ENCODE measurements around the gene MGP. TPM values are rescaled to one million over a fixed set of nuclear protein-coding genes. Genes with fewer than 3 reads are reported as not detected.

The MGP gene
- total RNA-seq, 1 donor from 2014 or later = 1,381 TPM

DNA sequence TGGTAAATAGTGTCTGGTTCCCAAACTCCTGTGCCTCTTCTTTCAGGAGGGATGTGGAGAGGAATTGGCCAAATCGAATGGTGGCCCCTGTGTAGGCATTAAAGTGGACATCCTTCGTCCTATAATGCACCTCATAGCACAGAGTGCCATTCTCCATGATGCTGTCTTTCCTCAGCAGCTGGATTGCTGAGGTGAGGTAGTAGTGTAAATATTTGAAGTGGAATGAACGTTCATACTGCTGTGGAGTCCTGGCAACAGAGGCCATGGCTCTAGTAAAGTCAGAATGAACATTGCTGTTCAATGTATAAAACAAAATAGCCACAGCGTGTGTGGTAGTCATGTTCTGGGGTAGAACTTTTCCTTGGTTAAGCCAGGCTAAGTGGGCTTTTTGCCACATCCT is 45.0 kb downstream of the MGP start:
- intact Hi-C loops (cut with DNase I) = no loop called here
- DNase-seq (ENCODE audit: low spot score) (no peak), ATAC-seq (no peak)

DNA sequence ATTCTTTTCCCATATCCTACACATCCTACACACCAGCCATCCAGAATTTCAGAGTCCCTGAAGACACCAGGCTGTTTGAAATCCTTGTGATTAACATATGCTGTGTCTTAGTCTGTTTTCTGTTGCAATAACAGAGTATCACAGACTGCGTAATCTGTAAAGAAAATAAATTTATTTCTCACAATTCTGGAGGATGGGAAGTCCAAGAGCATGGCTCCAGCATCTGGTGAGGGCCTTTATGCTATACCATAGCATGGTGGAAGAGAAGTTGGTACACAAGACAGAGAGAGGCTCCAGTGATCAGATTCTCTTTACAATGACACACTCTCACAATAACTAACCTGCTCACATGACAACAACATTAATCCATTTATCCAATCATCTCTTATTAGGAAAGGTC is 46.4 kb downstream of the MGP start:
- ATAC-seq = no peak
- intact Hi-C loops (cut with DNase I) = no loop called here
- DNase-seq (ENCODE audit: low spot score) = no peak

DNA sequence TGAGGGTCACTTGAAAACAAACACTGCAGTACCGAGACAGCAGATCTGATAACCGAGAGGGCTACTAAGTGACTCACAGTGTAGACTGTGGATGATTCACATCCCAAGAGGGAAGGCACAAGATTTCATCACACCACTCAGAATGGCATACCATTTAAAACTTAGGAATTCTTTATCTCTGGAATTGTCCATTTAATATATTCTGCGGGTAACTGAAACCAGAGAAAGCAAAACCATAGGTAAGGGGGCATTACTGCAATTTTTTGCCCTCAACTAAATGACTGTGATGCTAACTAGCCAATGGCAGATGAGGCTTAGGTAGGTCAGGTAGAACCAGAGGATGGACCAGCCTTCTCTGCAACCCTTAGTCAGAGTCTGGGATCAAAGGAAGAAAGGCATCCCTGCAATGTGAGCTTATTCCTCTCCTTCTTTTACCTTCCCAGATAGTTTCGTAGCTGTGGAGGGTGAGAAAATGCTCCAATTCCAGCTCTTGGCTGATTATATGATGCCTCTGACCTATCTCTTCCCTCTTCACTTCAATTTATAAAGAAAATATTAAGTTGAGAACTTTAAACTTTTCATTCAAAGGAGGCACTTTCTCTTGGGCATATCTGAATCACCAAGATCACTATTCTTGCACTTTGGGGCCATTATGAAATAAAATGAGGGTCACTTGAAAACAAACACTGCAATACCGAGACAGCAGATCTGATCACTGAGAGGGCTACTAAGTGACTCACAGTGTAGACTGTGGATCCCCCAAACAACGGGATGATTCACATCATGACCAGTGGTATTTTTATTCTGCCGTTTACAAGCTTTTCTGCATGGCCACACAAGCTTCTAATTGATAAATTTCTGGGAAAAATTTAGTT is 49.1 kb downstream of the MGP start:
- ATAC-seq (no peak), DNase-seq (ENCODE audit: low spot score) (no peak)
- intact Hi-C loops (cut with DNase I) = no loop called here

DNA sequence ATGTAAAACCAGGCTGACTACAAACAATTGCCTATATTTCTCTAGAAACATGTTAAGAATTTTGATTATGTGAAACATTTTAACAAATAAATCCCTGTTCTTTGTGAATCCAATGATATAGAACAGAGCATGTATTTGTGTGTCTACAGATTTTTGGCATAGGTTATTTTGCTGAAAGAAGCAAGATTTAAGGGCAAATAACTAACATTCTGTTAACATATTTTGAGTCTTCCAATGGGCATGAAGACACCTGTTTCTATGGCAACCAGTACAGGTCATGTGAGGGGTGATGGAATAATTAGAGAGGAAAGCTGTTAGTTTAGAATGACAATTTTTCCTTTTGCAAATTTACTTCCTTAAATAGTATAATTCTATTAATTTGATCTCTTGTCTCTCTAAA is 51.1 kb downstream of the MGP start:
- DNase-seq (ENCODE audit: low spot score) = no peak
- intact Hi-C loops (cut with DNase I) = no loop called here
- ATAC-seq = no peak

DNA sequence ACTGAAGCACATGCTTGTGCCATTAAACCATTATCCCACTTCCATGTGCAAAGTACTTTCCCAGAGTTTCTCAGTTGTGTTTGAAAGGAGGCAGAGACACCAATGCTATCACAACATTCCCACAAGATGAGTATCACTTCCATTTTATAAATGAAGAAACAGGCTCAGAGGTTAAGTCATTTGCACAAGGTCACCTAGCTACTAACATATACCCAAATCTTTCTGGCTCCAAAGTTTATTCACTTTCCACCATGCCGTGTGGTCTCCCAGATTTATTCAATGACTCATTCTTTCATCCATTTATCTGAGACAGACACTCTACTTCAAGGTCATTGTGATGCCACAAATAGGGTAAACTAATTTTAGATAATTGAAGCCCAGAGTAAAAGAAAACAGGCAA is 51.7 kb downstream of the MGP start:
- DNase-seq (ENCODE audit: low spot score) (no peak), ATAC-seq (no peak)
- intact Hi-C loops (cut with DNase I) = no loop called here

DNA sequence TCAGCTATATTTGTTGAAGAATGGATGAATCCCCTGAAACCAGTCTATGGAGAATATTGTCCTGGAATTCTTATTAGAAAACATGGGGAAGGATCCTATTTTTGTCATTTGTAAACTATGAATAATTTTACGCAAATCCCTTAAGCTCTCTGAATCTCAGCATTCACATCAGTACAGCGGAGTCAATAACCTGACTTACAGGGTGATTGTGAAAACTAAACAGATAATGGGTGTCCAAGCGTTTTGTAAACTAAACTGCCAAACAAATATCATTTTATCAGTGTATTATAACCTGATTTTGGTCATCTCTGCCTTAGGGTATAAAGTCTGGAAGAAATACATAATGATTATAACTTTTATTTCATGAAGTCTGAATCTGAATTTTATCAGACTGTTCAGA is 52.3 kb downstream of the MGP start:
- intact Hi-C loops (cut with DNase I) = no loop called here
- ATAC-seq (no peak), DNase-seq (ENCODE audit: low spot score) (no peak)

Other genes starting within 250 kb of the MGP start
- gene GUCY2C, start 189.3 kb downstream of the MGP start, total RNA-seq = not detected
- gene WBP11, start 82.4 kb downstream of the MGP start, total RNA-seq = 63.8 TPM
- 2.3 TPM for gene C12orf60, start 82.2 kb downstream of the MGP start, total RNA-seq
- gene SMCO3, start 71.7 kb downstream of the MGP start, total RNA-seq = 21.0 TPM
- 0.80 TPM for gene ART4, start 42.3 kb downstream of the MGP start, total RNA-seq
- 1.0 TPM for gene ERP27, start 52.7 kb upstream of the MGP start, total RNA-seq
- gene ARHGDIB, start 75.7 kb upstream of the MGP start, total RNA-seq = 73.5 TPM
- gene PDE6H, start 87.2 kb upstream of the MGP start, total RNA-seq = not detected